HepG2 (cell line): ENCODE results near the gene METTL23. TPM values are rescaled to one million over a fixed set of nuclear protein-coding genes. Genes with fewer than 3 reads are reported as not detected.

ENCODE experiments used
- ATF3 ChIP-seq: sonication (generic); formaldehyde crosslinking; IDR thresholded peaks from 2 replicates; pipeline ENCODE4 v1.4.0; 2020; ENCODE audit warnings: missing genetic modification reagents
- ATF7-NPFF ChIP-seq: sonication (generic); formaldehyde crosslinking; IDR thresholded peaks from 2 replicates; pipeline ENCODE4 v1.8.1; 2023; ENCODE audit warnings: mild to moderate bottlenecking, low read depth, missing genetic modification reagents, moderate library complexity
- CREB3 ChIP-seq: sonication (generic); formaldehyde crosslinking; IDR thresholded peaks from 2 replicates; pipeline ENCODE4 v1.5.0; 2020; ENCODE audit warnings: missing genetic modification reagents
- GPBP1L1 ChIP-seq: sonication (generic); formaldehyde crosslinking; IDR thresholded peaks from 2 replicates; pipeline ENCODE4 v1.5.0; 2020; ENCODE audit warnings: mild to moderate bottlenecking, missing genetic modification reagents
- HMGA1 ChIP-seq: sonication (generic); formaldehyde crosslinking; conservative IDR thresholded peaks from 2 replicates; pipeline ENCODE4 v1.4.0; 2020; ENCODE audit warnings: missing genetic modification reagents
- HNRNPK ChIP-seq: fragments of 200-400 bp; formaldehyde crosslinking; IDR thresholded peaks from 2 replicates; pipeline ENCODE4 v1.6.1; 2018; ENCODE audit warnings: low read length, low read depth, moderate library complexity, mild to moderate bottlenecking; ENCODE audit not compliant: poor library complexity, severe bottlenecking
- JDP2 ChIP-seq: sonication (generic); formaldehyde crosslinking; IDR thresholded peaks from 2 replicates; pipeline ENCODE4 v1.8.1; 2022; ENCODE audit warnings: missing genetic modification reagents, borderline replicate concordance
- SCMH1 ChIP-seq: sonication (generic); formaldehyde crosslinking; IDR thresholded peaks from 2 replicates; pipeline ENCODE4 v1.9.0; 2021; ENCODE audit warnings: missing genetic modification reagents, mild to moderate bottlenecking, borderline replicate concordance
- SIN3B ChIP-seq: fragments of 150-350 bp; IDR thresholded peaks from 2 replicates; pipeline ENCODE4 v1.6.1; 2014; ENCODE audit warnings: low read length
- SRF ChIP-seq: IDR thresholded peaks from 2 replicates; pipeline ENCODE4 v1.6.1; 2011; ENCODE audit warnings: mild to moderate bottlenecking, low read depth, low read length, moderate library complexity
- TP53 ChIP-seq: sonication (generic); formaldehyde crosslinking; conservative IDR thresholded peaks from 2 replicates; pipeline ENCODE4 v1.4.0; 2020; ENCODE audit warnings: missing genetic modification reagents
- TSC22D2 ChIP-seq: sonication (generic); formaldehyde crosslinking; IDR thresholded peaks from 2 replicates; pipeline ENCODE4 v1.5.1; 2020; ENCODE audit warnings: missing genetic modification reagents, mild to moderate bottlenecking, borderline replicate concordance
- ZFP36L1 ChIP-seq: sonication (generic); formaldehyde crosslinking; IDR thresholded peaks from 2 replicates; pipeline ENCODE4 v1.8.0; 2022; ENCODE audit warnings: mild to moderate bottlenecking, missing genetic modification reagents, moderate library complexity
- ZNF367 ChIP-seq: sonication (generic); formaldehyde crosslinking; IDR thresholded peaks from 2 replicates; pipeline ENCODE4 v1.4.0; 2020; ENCODE audit warnings: missing genetic modification reagents, borderline replicate concordance
- ZNF484 ChIP-seq: sonication (generic); formaldehyde crosslinking; IDR thresholded peaks from 2 replicates; pipeline ENCODE4 v1.5.1; 2020; ENCODE audit warnings: mild to moderate bottlenecking, low read depth, missing genetic modification reagents, borderline replicate concordance
- ZNF569 ChIP-seq: sonication (generic); formaldehyde crosslinking; IDR thresholded peaks from 2 replicates; pipeline ENCODE4 v1.5.0; 2020; ENCODE audit warnings: mild to moderate bottlenecking, missing genetic modification reagents, moderate library complexity, borderline replicate concordance
- ZNF615 ChIP-seq: sonication (generic); formaldehyde crosslinking; IDR thresholded peaks from 2 replicates; pipeline ENCODE4 v1.5.0; 2020; ENCODE audit warnings: mild to moderate bottlenecking, missing genetic modification reagents, borderline replicate concordance
- ZNF883 ChIP-seq: sonication (generic); formaldehyde crosslinking; IDR thresholded peaks from 2 replicates; pipeline ENCODE4 v1.5.1; 2020; ENCODE audit warnings: mild to moderate bottlenecking, missing genetic modification reagents; ENCODE audit errors: not compliant biosample characterization
- ZNF891 ChIP-seq: sonication (generic); formaldehyde crosslinking; IDR thresholded peaks from 2 replicates; pipeline ENCODE4 v1.5.0; 2020; ENCODE audit warnings: mild to moderate bottlenecking, missing genetic modification reagents
- polyA plus RNA-seq, 8 experiments: library from polyadenylated mRNA; depleted of rRNA in 3 of 8; stranded (reverse) in 7 of 8; unstranded in 1 of 8; fragments of >200 nt; fragmentation: Illumina TruSeq in 4 of 8; extraction: Trizol in 4 of 8; gene quantifications; 2 replicates each; pipeline versions ENCODE4 v1.2.1 to v1.2.3, GENCODE V29; 2011 to 2016; ENCODE audit warnings: low read depth in 4 of 8, missing spikeins in 1 of 8, mixed read lengths in 1 of 8; ENCODE audit not compliant: insufficient read depth in 1 of 8
- total RNA-seq, 5 experiments: library from RNA; depleted of rRNA; stranded (reverse); fragments of >200 nt; fragmentation: Illumina TruSeq; extraction: Trizol; gene quantifications; 2 replicates each; pipeline ENCODE4 v1.2.3, GENCODE V29; 2016; ENCODE audit warnings: low read depth in 1 of 5
- TF ChIP-seq, protein P1 (sequence below): sonication (generic); formaldehyde crosslinking; IDR thresholded peaks from 2 replicates; pipeline ENCODE4 v1.4.0; 2020; ENCODE audit warnings: mild to moderate bottlenecking, missing genetic modification reagents, borderline replicate concordance
- TF ChIP-seq, protein P2 (sequence below): sonication (generic); formaldehyde crosslinking; IDR thresholded peaks from 2 replicates; pipeline ENCODE4 v1.8.1; 2023; ENCODE audit warnings: mild to moderate bottlenecking, inconsistent platforms, moderate library complexity, missing genetic modification reagents, borderline replicate concordance

The METTL23 gene
- total and polyA plus RNA-seq, 2 of the 13 experiments (the other 11 are each of a cell fraction or from before 2014, with no cell fraction given): 39.9 to 104 TPM

GRCh38 chr17:76737082-76737675 is 10.5 kb downstream of the METTL23 start, which contains the start of gene SRSF2 (continued):
- TF ChIP-seq HMGA1 (CRISPR knock-in tag) (no peak), HNRNPK (peak; percentile 26), ZNF367 (peak; percentile 95), ATF3 (CRISPR knock-in tag) (no peak), JDP2 (CRISPR knock-in tag) (peak; percentile 75), ZNF891 (peak; percentile 97), GPBP1L1 (no peak), TSC22D2 (CRISPR knock-in tag) (peak; percentile 96), SCMH1 (CRISPR knock-in tag) (no peak), SIN3B (peak; percentile 64), ATF7-NPFF (peak; percentile 89), ZNF883 (peak; percentile 60), ZNF569 (CRISPR knock-in tag) (peak; percentile 73), SRF (peak; percentile 54; the same call in 1 of the 2 replicates), ZFP36L1 (peak; percentile 91), CREB3 (CRISPR knock-in tag) (peak; percentile 86; the same call in 1 of the 2 replicates), ZNF615 (no peak), ZNF484 (CRISPR knock-in tag) (no peak), TP53 (CRISPR knock-in tag) (peak; percentile 90; the same call in 1 of the 2 replicates)
- TF ChIP-seq, protein P1, sequence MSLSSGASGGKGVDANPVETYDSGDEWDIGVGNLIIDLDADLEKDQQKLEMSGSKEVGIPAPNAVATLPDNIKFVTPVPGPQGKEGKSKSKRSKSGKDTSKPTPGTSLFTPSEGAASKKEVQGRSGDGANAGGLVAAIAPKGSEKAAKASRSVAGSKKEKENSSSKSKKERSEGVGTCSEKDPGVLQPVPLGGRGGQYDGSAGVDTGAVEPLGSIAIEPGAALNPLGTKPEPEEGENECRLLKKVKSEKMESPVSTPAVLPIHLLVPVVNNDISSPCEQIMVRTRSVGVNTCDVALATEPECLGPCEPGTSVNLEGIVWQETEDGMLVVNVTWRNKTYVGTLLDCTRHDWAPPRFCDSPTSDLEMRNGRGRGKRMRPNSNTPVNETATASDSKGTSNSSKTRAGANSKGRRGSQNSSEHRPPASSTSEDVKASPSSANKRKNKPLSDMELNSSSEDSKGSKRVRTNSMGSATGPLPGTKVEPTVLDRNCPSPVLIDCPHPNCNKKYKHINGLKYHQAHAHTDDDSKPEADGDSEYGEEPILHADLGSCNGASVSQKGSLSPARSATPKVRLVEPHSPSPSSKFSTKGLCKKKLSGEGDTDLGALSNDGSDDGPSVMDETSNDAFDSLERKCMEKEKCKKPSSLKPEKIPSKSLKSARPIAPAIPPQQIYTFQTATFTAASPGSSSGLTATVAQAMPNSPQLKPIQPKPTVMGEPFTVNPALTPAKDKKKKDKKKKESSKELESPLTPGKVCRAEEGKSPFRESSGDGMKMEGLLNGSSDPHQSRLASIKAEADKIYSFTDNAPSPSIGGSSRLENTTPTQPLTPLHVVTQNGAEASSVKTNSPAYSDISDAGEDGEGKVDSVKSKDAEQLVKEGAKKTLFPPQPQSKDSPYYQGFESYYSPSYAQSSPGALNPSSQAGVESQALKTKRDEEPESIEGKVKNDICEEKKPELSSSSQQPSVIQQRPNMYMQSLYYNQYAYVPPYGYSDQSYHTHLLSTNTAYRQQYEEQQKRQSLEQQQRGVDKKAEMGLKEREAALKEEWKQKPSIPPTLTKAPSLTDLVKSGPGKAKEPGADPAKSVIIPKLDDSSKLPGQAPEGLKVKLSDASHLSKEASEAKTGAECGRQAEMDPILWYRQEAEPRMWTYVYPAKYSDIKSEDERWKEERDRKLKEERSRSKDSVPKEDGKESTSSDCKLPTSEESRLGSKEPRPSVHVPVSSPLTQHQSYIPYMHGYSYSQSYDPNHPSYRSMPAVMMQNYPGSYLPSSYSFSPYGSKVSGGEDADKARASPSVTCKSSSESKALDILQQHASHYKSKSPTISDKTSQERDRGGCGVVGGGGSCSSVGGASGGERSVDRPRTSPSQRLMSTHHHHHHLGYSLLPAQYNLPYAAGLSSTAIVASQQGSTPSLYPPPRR: peak; percentile 37; the same call in 1 of the 2 replicates
- TF ChIP-seq, protein P2, sequence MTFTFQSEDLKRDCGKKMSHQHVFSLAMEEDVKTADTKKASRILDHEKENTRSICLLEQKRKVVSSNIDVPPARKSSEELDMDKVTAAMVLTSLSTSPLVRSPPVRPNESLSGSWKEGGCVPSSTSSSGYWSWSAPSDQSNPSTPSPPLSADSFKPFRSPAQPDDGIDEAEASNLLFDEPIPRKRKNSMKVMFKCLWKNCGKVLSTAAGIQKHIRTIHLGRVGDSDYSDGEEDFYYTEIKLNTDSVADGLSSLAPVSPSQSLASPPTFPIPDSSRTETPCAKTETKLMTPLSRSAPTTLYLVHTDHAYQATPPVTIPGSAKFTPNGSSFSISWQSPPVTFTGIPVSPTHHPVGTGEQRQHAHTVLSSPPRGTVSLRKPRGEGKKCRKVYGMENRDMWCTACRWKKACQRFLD (CRISPR knock-in tag): peak; percentile 91; the same call in 1 of the 2 replicates
